GM12891 (cell line): Measurements from ENCODE around the gene NAV2. TPM values are rescaled to one million over a fixed set of nuclear protein-coding genes. Genes with fewer than 3 reads are reported as not detected.

ENCODE experiments used
- DNase-seq: peaks from one replicate; pipeline ENCODE4 v3.0.0; 2011; ENCODE audit warnings: low spot score; ENCODE audit not compliant: insufficient read length
- FAIRE-seq: peaks from 2 replicates; lab custom pipeline; 2011; peaks lifted over from hg19 to GRCh38; lab: Jason Lieb, UNC
- PAX5 ChIP-seq: IDR thresholded peaks from 2 replicates; pipeline ENCODE4 v1.6.1; 2011; ENCODE audit warnings: low read length, moderate library complexity, mild to moderate bottlenecking; ENCODE audit not compliant: insufficient read depth, severe bottlenecking
- POLR2A ChIP-seq: IDR thresholded peaks from 2 replicates; pipeline ENCODE4 v1.6.1; 2011; ENCODE audit warnings: low read depth, low read length, control low read depth
- POLR2AphosphoS5 ChIP-seq: IDR thresholded peaks from 2 replicates; pipeline ENCODE4 v1.6.1; 2011; ENCODE audit warnings: low read depth, low read length, control low read depth
- POU2F2 ChIP-seq: IDR thresholded peaks from 2 replicates; pipeline ENCODE4 v1.6.1; 2011; ENCODE audit warnings: low read depth, mild to moderate bottlenecking, control low read depth, low read length, moderate library complexity
- SPI1 ChIP-seq: IDR thresholded peaks from 2 replicates; pipeline ENCODE4 v1.6.1; 2011; ENCODE audit warnings: low read depth, low read length, control low read depth
- TAF1 ChIP-seq: IDR thresholded peaks from 2 replicates; pipeline ENCODE4 v1.6.1; 2011; ENCODE audit warnings: low read depth, low read length, control low read depth
- polyA plus RNA-seq: library from polyadenylated mRNA; unstranded; fragments of >200 nt; gene quantifications from one replicate; pipeline ENCODE4 v1.2.1, GENCODE V29; 2012; ENCODE audit warnings: low read depth, missing spikeins, inconsistent platforms; ENCODE audit not compliant: missing spikeins

The NAV2 gene
- polyA plus RNA-seq = 0.72 TPM

- FAIRE-seq = peak; percentile 93
- peak; percentile 88 for DNase-seq
- no peak for TF ChIP-seq POU2F2
- TF ChIP-seq POLR2AphosphoS5 = no peak
- TF ChIP-seq TAF1 = no peak
- no peak for TF ChIP-seq SPI1
- no peak for TF ChIP-seq POLR2A
- no peak for TF ChIP-seq PAX5
Observed at GRCh38 chr11:19712281-19713195, at the start of gene NAV2. NAV2 (plus strand) TSS chr11:19712837; CDS start chr11:19713696, 859 bp downstream.

DNA sequence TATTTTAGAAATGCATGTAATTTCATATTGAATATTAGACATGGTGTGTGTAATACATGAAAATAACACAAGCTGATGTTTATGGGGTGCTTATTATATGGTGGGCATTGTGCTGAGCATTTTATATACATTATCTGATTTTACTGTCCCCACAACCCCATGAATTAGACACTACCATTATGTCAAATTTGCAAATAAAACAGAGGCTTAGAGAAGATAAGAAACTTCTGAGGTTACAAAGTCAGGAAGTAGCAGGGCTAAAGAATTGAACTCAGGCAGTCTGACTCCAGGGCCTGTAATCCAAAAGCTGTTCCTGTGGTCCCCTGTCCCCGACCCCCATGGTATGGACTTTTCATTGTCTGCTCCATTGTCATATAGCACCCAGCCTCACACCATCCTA is 49.4 kb upstream of the NAV2 start:
- FAIRE-seq (no peak), DNase-seq (no peak)
- TF ChIP-seq TAF1 (no peak), POU2F2 (no peak), POLR2AphosphoS5 (no peak), PAX5 (no peak), SPI1 (no peak), POLR2A (no peak)

- TF ChIP-seq POLR2A (no peak), TAF1 (no peak), PAX5 (no peak), POLR2AphosphoS5 (no peak), POU2F2 (no peak), SPI1 (no peak)
- DNase-seq (no peak), FAIRE-seq (no peak)
Observed at GRCh38 chr11:19664886-19665548, 47.6 kb upstream of the NAV2 start.

- TF ChIP-seq POU2F2 (no peak), POLR2A (no peak)
- no peak for FAIRE-seq
- no peak for DNase-seq
Observed at GRCh38 chr11:19666951-19667350, 45.7 kb upstream of the NAV2 start.

DNA sequence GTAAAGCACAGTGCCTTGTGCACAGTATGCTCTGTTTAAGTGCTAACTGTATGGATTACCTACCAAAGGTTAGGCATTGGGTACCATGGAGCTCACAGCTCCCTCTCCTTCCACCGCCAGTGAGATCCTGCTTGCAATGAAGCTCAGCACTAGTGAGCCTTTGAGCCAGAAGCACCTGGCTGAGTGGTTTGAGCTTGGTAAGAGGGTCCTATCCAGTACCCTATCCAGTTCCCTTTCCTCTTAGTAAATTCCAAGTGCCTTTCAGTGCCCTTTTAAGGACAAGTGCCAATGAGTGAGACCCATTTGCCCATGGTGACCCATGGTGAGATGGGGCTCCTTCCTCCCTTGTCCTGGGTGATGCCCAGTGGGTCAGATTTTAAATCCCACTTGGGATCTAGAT is 43.1 kb upstream of the NAV2 start:
- FAIRE-seq = no peak
- no peak for DNase-seq
- TF ChIP-seq TAF1 (no peak), PAX5 (no peak), POLR2A (no peak), POLR2AphosphoS5 (no peak), POU2F2 (no peak), SPI1 (no peak)

DNA sequence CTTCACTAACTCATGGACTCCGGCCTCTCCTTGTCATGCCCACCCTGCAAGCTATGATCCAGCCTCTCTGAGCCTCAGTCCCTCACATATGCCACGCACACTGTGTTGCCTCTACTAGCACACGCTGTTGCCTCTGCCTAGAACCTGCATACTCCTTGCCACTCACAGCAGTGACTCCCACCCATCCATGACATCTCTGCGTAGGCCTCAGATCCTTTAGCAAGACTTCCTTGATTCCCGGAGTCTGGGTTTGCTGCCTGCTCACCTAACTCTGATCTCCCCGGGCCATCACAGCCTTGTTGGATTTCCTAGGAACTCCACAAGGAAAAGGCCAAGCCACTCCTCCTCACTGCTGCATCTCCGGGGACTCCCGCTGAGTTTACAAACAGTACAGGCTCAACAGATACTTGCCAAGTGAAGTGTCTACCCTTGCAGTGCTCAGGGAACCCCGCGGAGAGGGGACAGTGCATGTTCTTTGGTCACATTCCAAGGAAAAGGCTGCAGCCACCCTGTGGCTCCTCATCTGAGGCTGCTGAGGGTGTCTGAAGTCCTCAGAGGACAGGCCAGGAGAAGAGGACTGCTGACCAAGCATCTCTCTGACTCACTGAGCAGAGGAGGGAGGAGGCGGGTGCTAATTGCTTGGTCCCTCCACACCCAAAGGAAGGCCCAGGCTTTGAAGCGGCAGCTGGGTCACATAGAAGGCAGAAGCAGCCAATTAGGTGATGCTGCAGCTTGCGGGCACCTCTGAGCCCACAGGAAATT is 42.4 kb upstream of the NAV2 start:
- TF ChIP-seq PAX5 (no peak), POLR2AphosphoS5 (no peak), TAF1 (no peak), POU2F2 (no peak), POLR2A (no peak), SPI1 (no peak)
- DNase-seq (no peak), FAIRE-seq (no peak)

DNA sequence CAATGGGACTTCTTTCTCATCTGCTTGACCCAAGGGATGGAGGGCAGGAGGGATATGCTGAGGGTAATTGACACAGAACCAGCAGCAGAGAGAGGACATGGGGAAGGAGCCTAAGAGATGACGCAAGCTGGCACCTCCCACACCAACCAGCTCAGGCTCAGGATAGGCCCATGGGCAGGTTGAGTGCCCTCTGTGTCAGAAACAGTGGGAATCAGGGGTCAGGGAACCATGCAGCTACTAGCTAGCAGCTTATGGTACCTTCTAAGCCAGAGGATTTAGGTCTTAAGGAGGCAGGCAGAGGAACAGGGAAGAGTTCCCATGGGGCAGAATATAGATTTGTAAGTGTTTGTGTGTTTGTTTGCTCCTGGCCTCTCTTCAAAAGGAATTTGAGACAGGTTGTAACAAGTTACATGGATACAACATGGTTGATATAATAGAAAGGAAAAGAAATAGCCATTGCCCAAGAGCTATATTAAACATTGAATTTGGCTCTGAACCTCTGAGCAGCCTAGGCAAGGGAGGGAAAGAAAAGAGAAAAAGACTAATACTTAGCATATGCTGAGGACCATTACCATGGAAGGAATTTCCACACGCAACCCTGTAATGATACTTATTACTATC is 39.9 kb upstream of the NAV2 start:
- DNase-seq (no peak), FAIRE-seq (no peak)
- no peak for TF ChIP-seq SPI1
- no peak for TF ChIP-seq TAF1

- FAIRE-seq (no peak), DNase-seq (no peak)
- TF ChIP-seq SPI1 = no peak
- no peak for TF ChIP-seq PAX5
- no peak for TF ChIP-seq POU2F2
- no peak for TF ChIP-seq POLR2AphosphoS5
- TF ChIP-seq POLR2A = no peak
- no peak for TF ChIP-seq TAF1
Observed at GRCh38 chr11:19673924-19674729, 38.5 kb upstream of the NAV2 start.

DNA sequence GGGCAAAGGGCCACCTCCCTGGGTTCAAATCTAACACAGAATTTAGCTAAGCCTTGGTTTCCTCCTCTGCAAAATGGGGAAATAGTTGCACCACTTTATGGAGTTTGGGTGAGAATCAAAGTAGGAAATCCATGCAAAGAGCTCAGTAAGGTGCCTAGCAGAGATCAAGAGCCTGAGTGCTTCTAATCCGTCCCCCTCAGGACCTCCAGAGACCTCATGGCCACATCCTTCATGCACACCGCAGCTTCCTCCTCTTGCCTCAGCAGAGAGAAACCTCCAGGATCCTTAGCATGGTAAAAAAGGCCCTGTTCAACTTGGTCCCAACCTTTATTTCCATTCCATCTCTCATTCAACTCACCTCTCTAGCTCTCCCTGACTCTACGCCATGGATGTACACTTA is 37.8 kb upstream of the NAV2 start:
- TF ChIP-seq POLR2AphosphoS5 = no peak
- TF ChIP-seq TAF1 = no peak
- no peak for TF ChIP-seq POLR2A
- TF ChIP-seq PAX5 = no peak
- TF ChIP-seq POU2F2 = no peak
- TF ChIP-seq SPI1 = no peak
- DNase-seq (no peak), FAIRE-seq (no peak)
